Esophagus muscularis mucosa (tissue), 4 donors: ENCODE data around the gene CCDC112. TPM values are rescaled to one million over a fixed set of nuclear protein-coding genes. Genes with fewer than 3 reads are reported as not detected.

Experiments used
- DNase-seq: peaks from one replicate; pipeline ENCODE4 v3.0.0-alpha.2; 2017; ENCODE audit errors: extremely low spot score
- H3K27ac ChIP-seq, 4 donors: fragments of 200-600 bp; sonication (generic); replicated peaks in 1 of 4; 1 replicate in 3 of 4; 2 replicates in 1 of 4; pipeline ENCODE4 v1.5.1; 2016 to 2019; ENCODE audit warnings: mild to moderate bottlenecking in 1 of 4
- H3K27me3 ChIP-seq, 4 donors: fragments of 200-600 bp; sonication (generic); one replicate each; pipeline versions ENCODE4 v1.5.1 to v1.6.0; 2016 to 2019
- H3K36me3 ChIP-seq, 4 donors: fragments of 200-600 bp; sonication (generic); one replicate each; pipeline ENCODE4 v1.5.1; 2016 to 2019
- H3K4me1 ChIP-seq, 4 donors: fragments of 200-600 bp; sonication (generic); one replicate each; pipeline ENCODE4 v1.5.1; 2016 to 2019
- H3K4me3 ChIP-seq, 4 donors: fragments of 200-600 bp; sonication (generic); 1 replicate in 2 of 4; 2 replicates in 2 of 4; pipeline ENCODE4 v1.5.1; 2016 to 2019; ENCODE audit warnings: mild to moderate bottlenecking in 4 of 4, moderate library complexity in 1 of 4
- H3K9me3 ChIP-seq, 4 donors: fragments of 200-600 bp; sonication (generic); 1 replicate in 3 of 4; 2 replicates in 1 of 4; pipeline ENCODE4 v1.5.1; 2016 to 2019
- EP300 ChIP-seq: sonication (generic); formaldehyde crosslinking; IDR thresholded peaks from one replicate; pipeline ENCODE4 v1.6.1; 2017; ENCODE audit warnings: antibody characterized with exemption
- POLR2A ChIP-seq: fragments of 450-650 bp; IDR thresholded peaks from one replicate; pipeline ENCODE4 v1.6.1; 2017; ENCODE audit warnings: antibody characterized with exemption, moderate library complexity, mild to moderate bottlenecking, low read depth
- POLR2AphosphoS5 ChIP-seq, 2 donors: sonication (generic); formaldehyde crosslinking; IDR thresholded peaks; one replicate each; pipeline ENCODE4 v1.6.1; 2017; ENCODE audit warnings: antibody characterized with exemption in 2 of 2
- WGBS: methylation state at CpG from one replicate; pipeline ENCODE4 v1.1.5; 2018; 5-methylcytosine and 5-hydroxymethylcytosine counted together
- intact Hi-C: fragments of 100-400 bp; cut with DNase I; formaldehyde crosslinking; loops from one replicate; pipeline ENCODE4 v1.15.1; 2023
- total RNA-seq, 4 donors: library from RNA; depleted of rRNA; stranded (reverse); fragments of >200 nt; gene quantifications; one replicate each; pipeline versions ENCODE4 v1.1.0 to v1.2.1, GENCODE V29; 2016
- TF ChIP-seq, protein P1 (sequence below), 3 experiments: fragments of 200-600 bp in 2 of 3; fragments of 450-650 bp in 1 of 3; sonication (generic) in 2 of 3; IDR thresholded peaks; one replicate each; pipeline ENCODE4 v1.5.1; 2017 to 2019; ENCODE audit warnings: antibody characterized with exemption in 3 of 3, mild to moderate bottlenecking in 2 of 3, moderate library complexity in 1 of 3

Gene CCDC112
- total RNA-seq, 4 donors from 2014 or later: 5.8 to 11.2 (median 8.3) TPM

DNA sequence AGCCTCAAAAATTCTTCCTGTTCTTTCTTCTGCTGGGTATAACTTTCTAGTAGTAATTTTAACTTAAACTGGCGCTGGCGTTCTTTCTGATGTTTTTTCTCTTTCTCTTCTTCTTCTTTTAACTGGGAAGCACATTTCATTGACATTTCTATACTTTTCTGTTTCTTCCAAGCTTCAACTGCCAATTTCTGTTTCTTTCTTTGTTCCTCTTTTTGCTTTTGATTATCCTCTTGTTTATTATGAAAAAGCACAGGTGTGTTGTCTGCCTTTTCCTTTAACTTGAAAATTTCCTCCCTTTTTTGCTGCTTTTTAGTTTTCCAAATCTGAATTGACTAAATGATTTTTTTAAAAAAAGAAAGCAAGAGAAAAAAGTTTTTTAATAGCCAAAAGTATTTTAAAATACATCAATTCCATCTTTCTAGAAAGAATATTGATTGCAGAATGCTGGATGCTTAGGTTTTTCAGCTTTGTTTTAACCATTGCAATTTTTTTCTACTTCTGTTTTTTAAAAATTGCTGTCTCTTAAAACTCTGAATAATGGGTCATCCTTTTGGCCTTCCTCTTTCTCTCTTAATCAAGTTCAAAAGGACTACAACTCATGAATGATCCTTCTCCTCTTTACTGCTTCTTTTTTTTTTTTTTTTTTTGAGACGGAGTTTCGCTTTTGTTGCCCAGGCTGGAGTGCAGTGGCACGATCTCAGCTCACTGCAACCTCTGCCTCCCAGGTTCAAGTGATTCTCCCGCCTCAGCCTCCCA, 25.0 kb downstream of the CCDC112 start:
- H3K27ac ChIP-seq: no peak overlapping the region
- DNase-seq: no peak
- no peaks in the 10 kb centered on the region for H3K27me3 ChIP-seq
- 92% methylated on average over 6 of the region's 6 CpGs for WGBS
- H3K36me3 ChIP-seq: peaks cover 8 to 55% (median 20%) of the 10 kb centered on the region in 4 donors
- H3K4me1 ChIP-seq: no peaks in the 10 kb centered on the region
- intact Hi-C loops: no loop called here
- H3K9me3 ChIP-seq: no peaks in the 10 kb centered on the region
- TF ChIP-seq EP300: no peak
- TF ChIP-seq, protein P1, sequence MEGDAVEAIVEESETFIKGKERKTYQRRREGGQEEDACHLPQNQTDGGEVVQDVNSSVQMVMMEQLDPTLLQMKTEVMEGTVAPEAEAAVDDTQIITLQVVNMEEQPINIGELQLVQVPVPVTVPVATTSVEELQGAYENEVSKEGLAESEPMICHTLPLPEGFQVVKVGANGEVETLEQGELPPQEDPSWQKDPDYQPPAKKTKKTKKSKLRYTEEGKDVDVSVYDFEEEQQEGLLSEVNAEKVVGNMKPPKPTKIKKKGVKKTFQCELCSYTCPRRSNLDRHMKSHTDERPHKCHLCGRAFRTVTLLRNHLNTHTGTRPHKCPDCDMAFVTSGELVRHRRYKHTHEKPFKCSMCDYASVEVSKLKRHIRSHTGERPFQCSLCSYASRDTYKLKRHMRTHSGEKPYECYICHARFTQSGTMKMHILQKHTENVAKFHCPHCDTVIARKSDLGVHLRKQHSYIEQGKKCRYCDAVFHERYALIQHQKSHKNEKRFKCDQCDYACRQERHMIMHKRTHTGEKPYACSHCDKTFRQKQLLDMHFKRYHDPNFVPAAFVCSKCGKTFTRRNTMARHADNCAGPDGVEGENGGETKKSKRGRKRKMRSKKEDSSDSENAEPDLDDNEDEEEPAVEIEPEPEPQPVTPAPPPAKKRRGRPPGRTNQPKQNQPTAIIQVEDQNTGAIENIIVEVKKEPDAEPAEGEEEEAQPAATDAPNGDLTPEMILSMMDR (IDR thresholded peaks at IDR 0.05): no peak
- no peak for TF ChIP-seq POLR2A
- no peak for TF ChIP-seq POLR2AphosphoS5 (IDR thresholded peaks at IDR 0.05)
- H3K4me3 ChIP-seq: no peak overlapping the region

DNA sequence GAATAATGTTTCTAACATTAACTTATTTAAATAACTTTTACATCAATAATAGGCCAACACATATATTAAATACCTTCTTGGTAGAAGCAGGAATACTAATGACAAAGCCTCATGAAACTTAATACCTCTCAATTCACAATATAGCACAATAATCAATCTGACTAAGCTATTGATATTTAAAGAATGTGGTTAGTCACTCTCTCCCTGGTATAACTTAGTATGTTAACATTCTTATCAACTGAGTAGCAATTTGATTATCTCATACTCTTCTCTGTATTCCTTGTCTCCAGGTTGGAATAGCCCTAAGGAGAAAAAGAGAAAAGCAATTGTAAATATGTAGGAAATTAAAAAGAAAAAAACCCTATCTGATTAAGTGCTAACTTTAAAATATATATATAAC, 28.8 kb downstream of the CCDC112 start:
- Histone ChIP-seq H3K9me3 (no peaks in the 10 kb centered on the region), H3K27me3 (no peaks in the 10 kb centered on the region), H3K4me1 (peaks cover 0 to 7% (median 3%) of the 10 kb centered on the region in 4 donors), H3K27ac (no peak overlapping the region), H3K4me3 (no peak overlapping the region), H3K36me3 (peaks cover 0 to 32% (median 13%) of the 10 kb centered on the region in 4 donors)
- no peak for DNase-seq
- TF ChIP-seq, protein P1 (IDR thresholded peaks at IDR 0.05): no peak
- no peak for TF ChIP-seq POLR2AphosphoS5 (IDR thresholded peaks at IDR 0.05)
- TF ChIP-seq POLR2A: no peak
- TF ChIP-seq EP300: no peak
- intact Hi-C loops: no loop called here

GRCh38 chr5:115265220-115265619, 31.2 kb downstream of the CCDC112 start:
- TF ChIP-seq, protein P1 (IDR thresholded peaks at IDR 0.05): no peak
- TF ChIP-seq EP300 (no peak), POLR2A (no peak), POLR2AphosphoS5 (IDR thresholded peaks at IDR 0.05) (no peak)
- Histone ChIP-seq H3K4me1 (peaks cover 13 to 24% (median 21%) of the 10 kb centered on the region in 4 donors), H3K36me3 (peaks cover 0 to 21% (median 9%) of the 10 kb centered on the region in 4 donors), H3K4me3 (no peak overlapping the region), H3K9me3 (no peaks in the 10 kb centered on the region), H3K27me3 (no peaks in the 10 kb centered on the region), H3K27ac (no peak overlapping the region)
- no peak for DNase-seq
- WGBS: 96% methylated on average over 13 of the region's 13 CpGs
- intact Hi-C loops: no loop called here

GRCh38 chr5:115264786-115265185, 31.7 kb downstream of the CCDC112 start:
- no peak overlapping the region for H3K27ac ChIP-seq
- no peak overlapping the region for H3K4me3 ChIP-seq
- no peaks in the 10 kb centered on the region for H3K27me3 ChIP-seq
- no peak for DNase-seq
- intact Hi-C loops: no loop called here
- peaks cover 13 to 28% (median 22%) of the 10 kb centered on the region in 4 donors for H3K4me1 ChIP-seq
- no peaks in the 10 kb centered on the region for H3K9me3 ChIP-seq
- peaks cover 0 to 20% (median 9%) of the 10 kb centered on the region in 4 donors for H3K36me3 ChIP-seq
- no peak for TF ChIP-seq EP300
- no peak for TF ChIP-seq POLR2AphosphoS5 (IDR thresholded peaks at IDR 0.05)
- TF ChIP-seq, protein P1 (IDR thresholded peaks at IDR 0.05): no peak
- no peak for TF ChIP-seq POLR2A
- WGBS: 93% methylated on average over 3 of the region's 13 CpGs
